ENCODE measurements around the gene KRT5.
"Not testable (repeated sequence)": the region's sequence is repeated elsewhere in the genome, so short reads cannot be mapped to it uniquely, and the experiment has no call there.

KRT5 gene

GRCh38 chr12:52513736-52514135, 6.5 kb downstream of the KRT5 start:
- Histone ChIP-seq H3K9ac (ENCODE audit: low read depth in 1 of 2, low read length in 2 of 2) (no peak overlapping the region), H3K9me3 (ENCODE audit: control insufficient read depth in 2 of 2, low read length in 2 of 2) (peaks cover 0 to 2% of the 10 kb centered on the region in 2 donors), H3K4me3 (ENCODE audit: low read length in 2 of 2) (no peak overlapping the region), H3K27ac (ENCODE audit: low read depth in 2 of 2, low read length in 2 of 2) (no peak overlapping the region), H3K4me1 (ENCODE audit: control insufficient read depth in 2 of 2, insufficient read depth in 2 of 2, low read length in 2 of 2) (no peaks in the 10 kb centered on the region), H3K36me3 (ENCODE audit: control insufficient read depth in 2 of 2, insufficient read depth in 2 of 2, low read length in 2 of 2) (no peaks in the 10 kb centered on the region), H3K27me3 (ENCODE audit: control insufficient read depth in 2 of 2, insufficient read depth in 2 of 2, low read length in 2 of 2) (no peaks in the 10 kb centered on the region)

- H3K36me3 ChIP-seq (ENCODE audit: control insufficient read depth in 2 of 2, insufficient read depth in 2 of 2, low read length in 2 of 2): no peaks in the 10 kb centered on the region
- H3K9ac ChIP-seq (ENCODE audit: low read depth in 1 of 2, low read length in 2 of 2): no peak overlapping the region
- no peaks in the 10 kb centered on the region for H3K27me3 ChIP-seq (ENCODE audit: control insufficient read depth in 2 of 2, insufficient read depth in 2 of 2, low read length in 2 of 2)
- no peak overlapping the region for H3K4me3 ChIP-seq (ENCODE audit: low read length in 2 of 2)
- H3K4me1 ChIP-seq (ENCODE audit: control insufficient read depth in 2 of 2, insufficient read depth in 2 of 2, low read length in 2 of 2): no peaks in the 10 kb centered on the region
- H3K9me3 ChIP-seq (ENCODE audit: control insufficient read depth in 2 of 2, low read length in 2 of 2): peaks cover 0 to 2% of the 10 kb centered on the region in 2 donors
- no peak overlapping the region for H3K27ac ChIP-seq (ENCODE audit: low read depth in 2 of 2, low read length in 2 of 2)
Measured at GRCh38 chr12:52508211-52508610, 12.0 kb downstream of the KRT5 start.

- Histone ChIP-seq H3K4me3 (ENCODE audit: low read length in 2 of 2) (no peak overlapping the region), H3K27ac (ENCODE audit: low read depth in 2 of 2, low read length in 2 of 2) (no peak overlapping the region), H3K4me1 (ENCODE audit: control insufficient read depth in 2 of 2, insufficient read depth in 2 of 2, low read length in 2 of 2) (no peaks in the 10 kb centered on the region), H3K9me3 (ENCODE audit: control insufficient read depth in 2 of 2, low read length in 2 of 2) (peaks cover 0 to 2% of the 10 kb centered on the region in 2 donors), H3K36me3 (ENCODE audit: control insufficient read depth in 2 of 2, insufficient read depth in 2 of 2, low read length in 2 of 2) (no peaks in the 10 kb centered on the region), H3K27me3 (ENCODE audit: control insufficient read depth in 2 of 2, insufficient read depth in 2 of 2, low read length in 2 of 2) (no peaks in the 10 kb centered on the region), H3K9ac (ENCODE audit: low read depth in 1 of 2, low read length in 2 of 2) (no peak overlapping the region)
Measured at GRCh38 chr12:52506858-52507715, 13.1 kb downstream of the KRT5 start.

GRCh38 chr12:52502877-52503276, 17.3 kb downstream of the KRT5 start:
- no peaks in the 10 kb centered on the region for H3K27me3 ChIP-seq (ENCODE audit: control insufficient read depth in 2 of 2, insufficient read depth in 2 of 2, low read length in 2 of 2)
- H3K4me3 ChIP-seq (ENCODE audit: low read length in 2 of 2): no peak overlapping the region
- no peak overlapping the region for H3K9ac ChIP-seq (ENCODE audit: low read depth in 1 of 2, low read length in 2 of 2)
- H3K4me1 ChIP-seq (ENCODE audit: control insufficient read depth in 2 of 2, insufficient read depth in 2 of 2, low read length in 2 of 2): no peaks in the 10 kb centered on the region
- H3K9me3 ChIP-seq (ENCODE audit: control insufficient read depth in 2 of 2, low read length in 2 of 2): no peaks in the 10 kb centered on the region
- no peaks in the 10 kb centered on the region for H3K36me3 ChIP-seq (ENCODE audit: control insufficient read depth in 2 of 2, insufficient read depth in 2 of 2, low read length in 2 of 2)
- H3K27ac ChIP-seq (ENCODE audit: low read depth in 2 of 2, low read length in 2 of 2): no peak overlapping the region

- Histone ChIP-seq H3K9me3 (ENCODE audit: control insufficient read depth in 2 of 2, low read length in 2 of 2) (no peaks in the 10 kb centered on the region), H3K36me3 (ENCODE audit: control insufficient read depth in 2 of 2, insufficient read depth in 2 of 2, low read length in 2 of 2) (no peaks in the 10 kb centered on the region), H3K4me3 (ENCODE audit: low read length in 2 of 2) (no peak overlapping the region), H3K4me1 (ENCODE audit: control insufficient read depth in 2 of 2, insufficient read depth in 2 of 2, low read length in 2 of 2) (no peaks in the 10 kb centered on the region), H3K27ac (ENCODE audit: low read depth in 2 of 2, low read length in 2 of 2) (no peak overlapping the region), H3K27me3 (ENCODE audit: control insufficient read depth in 2 of 2, insufficient read depth in 2 of 2, low read length in 2 of 2) (peaks cover 0 to 4% of the 10 kb centered on the region in 2 donors), H3K9ac (ENCODE audit: low read depth in 1 of 2, low read length in 2 of 2) (no peak overlapping the region)
Measured at GRCh38 chr12:52501490-52501889, 18.7 kb downstream of the KRT5 start.

- not testable (repeated sequence) for H3K9ac ChIP-seq (ENCODE audit: low read depth in 1 of 2, low read length in 2 of 2); H3K4me1 ChIP-seq (ENCODE audit: control insufficient read depth in 2 of 2, insufficient read depth in 2 of 2, low read length in 2 of 2); H3K36me3 ChIP-seq (ENCODE audit: control insufficient read depth in 2 of 2, insufficient read depth in 2 of 2, low read length in 2 of 2); H3K27ac ChIP-seq (ENCODE audit: low read depth in 2 of 2, low read length in 2 of 2); H3K4me3 ChIP-seq (ENCODE audit: low read length in 2 of 2); H3K9me3 ChIP-seq (ENCODE audit: control insufficient read depth in 2 of 2, low read length in 2 of 2); H3K27me3 ChIP-seq (ENCODE audit: control insufficient read depth in 2 of 2, insufficient read depth in 2 of 2, low read length in 2 of 2)
Measured at GRCh38 chr12:52500574-52500973, 19.6 kb downstream of the KRT5 start.

- H3K9me3 ChIP-seq (ENCODE audit: control insufficient read depth in 2 of 2, low read length in 2 of 2): no peaks in the 10 kb centered on the region
- no peak overlapping the region for H3K9ac ChIP-seq (ENCODE audit: low read depth in 1 of 2, low read length in 2 of 2)
- H3K36me3 ChIP-seq (ENCODE audit: control insufficient read depth in 2 of 2, insufficient read depth in 2 of 2, low read length in 2 of 2): no peaks in the 10 kb centered on the region
- no peak overlapping the region for H3K4me3 ChIP-seq (ENCODE audit: low read length in 2 of 2)
- H3K4me1 ChIP-seq (ENCODE audit: control insufficient read depth in 2 of 2, insufficient read depth in 2 of 2, low read length in 2 of 2): no peaks in the 10 kb centered on the region
- no peak overlapping the region for H3K27ac ChIP-seq (ENCODE audit: low read depth in 2 of 2, low read length in 2 of 2)
- H3K27me3 ChIP-seq (ENCODE audit: control insufficient read depth in 2 of 2, insufficient read depth in 2 of 2, low read length in 2 of 2): peaks cover 0 to 8% of the 10 kb centered on the region in 2 donors
Measured at GRCh38 chr12:52499806-52500560, 20.2 kb downstream of the KRT5 start.

GRCh38 chr12:52498946-52499345, 21.2 kb downstream of the KRT5 start:
- Histone ChIP-seq H3K27ac (ENCODE audit: low read depth in 2 of 2, low read length in 2 of 2) (no peak overlapping the region), H3K4me3 (ENCODE audit: low read length in 2 of 2) (no peak overlapping the region), H3K9ac (ENCODE audit: low read depth in 1 of 2, low read length in 2 of 2) (no peak overlapping the region), H3K36me3 (ENCODE audit: control insufficient read depth in 2 of 2, insufficient read depth in 2 of 2, low read length in 2 of 2) (no peaks in the 10 kb centered on the region), H3K27me3 (ENCODE audit: control insufficient read depth in 2 of 2, insufficient read depth in 2 of 2, low read length in 2 of 2) (peaks cover 0 to 8% of the 10 kb centered on the region in 2 donors), H3K4me1 (ENCODE audit: control insufficient read depth in 2 of 2, insufficient read depth in 2 of 2, low read length in 2 of 2) (no peaks in the 10 kb centered on the region), H3K9me3 (ENCODE audit: control insufficient read depth in 2 of 2, low read length in 2 of 2) (no peaks in the 10 kb centered on the region)

GRCh38 chr12:52497975-52498374, 22.2 kb downstream of the KRT5 start:
- Histone ChIP-seq H3K4me3 (ENCODE audit: low read length in 2 of 2) (no peak overlapping the region), H3K9ac (ENCODE audit: low read depth in 1 of 2, low read length in 2 of 2) (no peak overlapping the region), H3K9me3 (ENCODE audit: control insufficient read depth in 2 of 2, low read length in 2 of 2) (no peaks in the 10 kb centered on the region), H3K36me3 (ENCODE audit: control insufficient read depth in 2 of 2, insufficient read depth in 2 of 2, low read length in 2 of 2) (no peaks in the 10 kb centered on the region), H3K27me3 (ENCODE audit: control insufficient read depth in 2 of 2, insufficient read depth in 2 of 2, low read length in 2 of 2) (peaks cover 0 to 8% of the 10 kb centered on the region in 2 donors), H3K27ac (ENCODE audit: low read depth in 2 of 2, low read length in 2 of 2) (no peak overlapping the region), H3K4me1 (ENCODE audit: control insufficient read depth in 2 of 2, insufficient read depth in 2 of 2, low read length in 2 of 2) (no peaks in the 10 kb centered on the region)

- Histone ChIP-seq H3K4me1 (ENCODE audit: control insufficient read depth in 2 of 2, insufficient read depth in 2 of 2, low read length in 2 of 2) (no peaks in the 10 kb centered on the region), H3K4me3 (ENCODE audit: low read length in 2 of 2) (no peak overlapping the region), H3K27me3 (ENCODE audit: control insufficient read depth in 2 of 2, insufficient read depth in 2 of 2, low read length in 2 of 2) (peaks cover 0 to 8% of the 10 kb centered on the region in 2 donors), H3K9me3 (ENCODE audit: control insufficient read depth in 2 of 2, low read length in 2 of 2) (no peaks in the 10 kb centered on the region), H3K9ac (ENCODE audit: low read depth in 1 of 2, low read length in 2 of 2) (no peak overlapping the region), H3K36me3 (ENCODE audit: control insufficient read depth in 2 of 2, insufficient read depth in 2 of 2, low read length in 2 of 2) (no peaks in the 10 kb centered on the region), H3K27ac (ENCODE audit: low read depth in 2 of 2, low read length in 2 of 2) (no peak overlapping the region)
Measured at GRCh38 chr12:52496590-52497071, 23.6 kb downstream of the KRT5 start.
